GM18502 (cell line): ENCODE results near the gene LAMA3.
A peak's percentile ranks its signal among the peaks of the same experiment; 100 is the strongest.

Experiments used
- ATAC-seq: cut with Tn5 transposase; IDR thresholded peaks from one replicate; pipeline ENCODE4 v1.9.1; 2021; ENCODE audit warnings: mild to moderate bottlenecking; ENCODE audit not compliant: unreplicated experiment, poor library complexity

Gene LAMA3

GRCh38 chr18:23884681-23885375 lies 195.6 kb downstream of the LAMA3 start:
- ATAC-seq = no peak

- no peak for ATAC-seq
Observed at GRCh38 chr18:23885750-23886149, 196.5 kb downstream of the LAMA3 start.

GRCh38 chr18:23887035-23887434 lies 197.8 kb downstream of the LAMA3 start:
- no peak for ATAC-seq

- ATAC-seq = no peak
Observed at GRCh38 chr18:23887493-23887892, 198.2 kb downstream of the LAMA3 start.

GRCh38 chr18:23888881-23889280 lies 199.6 kb downstream of the LAMA3 start:
- no peak for ATAC-seq

- no peak for ATAC-seq
Observed at GRCh38 chr18:23889907-23890306, 200.7 kb downstream of the LAMA3 start.

- ATAC-seq = no peak
Observed at GRCh38 chr18:23890589-23890988, 201.3 kb downstream of the LAMA3 start.

- ATAC-seq = no peak
Observed at GRCh38 chr18:23893653-23894052, 204.4 kb downstream of the LAMA3 start.

- no peak for ATAC-seq
Observed at GRCh38 chr18:23894661-23895175, 205.5 kb downstream of the LAMA3 start.

GRCh38 chr18:23897291-23897690 lies 208.0 kb downstream of the LAMA3 start:
- no peak for ATAC-seq

- ATAC-seq = no peak
Observed at GRCh38 chr18:23897733-23898132, 208.5 kb downstream of the LAMA3 start.

- ATAC-seq = no peak
Observed at GRCh38 chr18:23900994-23901393, 211.7 kb downstream of the LAMA3 start.

- no peak for ATAC-seq
Observed at GRCh38 chr18:23902396-23902795, 213.1 kb downstream of the LAMA3 start.

- ATAC-seq = no peak
Observed at GRCh38 chr18:23903971-23904370, 214.7 kb downstream of the LAMA3 start.

- no peak for ATAC-seq
Observed at GRCh38 chr18:23906658-23907057, 217.4 kb downstream of the LAMA3 start.

GRCh38 chr18:23908827-23909226 lies 219.6 kb downstream of the LAMA3 start:
- no peak for ATAC-seq

- no peak for ATAC-seq
Observed at GRCh38 chr18:23910032-23910431, 220.8 kb downstream of the LAMA3 start.

GRCh38 chr18:23912356-23912755 lies 223.1 kb downstream of the LAMA3 start:
- no peak for ATAC-seq

GRCh38 chr18:23916338-23916737 lies 227.1 kb downstream of the LAMA3 start:
- no peak for ATAC-seq

GRCh38 chr18:23918395-23919032 lies 229.3 kb downstream of the LAMA3 start:
- ATAC-seq = peak; percentile 65

- ATAC-seq = no peak
Observed at GRCh38 chr18:23920054-23920453, 230.8 kb downstream of the LAMA3 start.
